CD4-positive, CD25-positive, alpha-beta regulatory T cell (primary cell): Measurements from ENCODE around the gene BLVRB. TPM values are rescaled to one million over a fixed set of nuclear protein-coding genes. Genes with fewer than 3 reads are reported as not detected.
"Not testable (repeated sequence)": the region's sequence is repeated elsewhere in the genome, so short reads cannot be mapped to it uniquely, and the experiment has no call there.

Experiments
- ATAC-seq, 2 donors: fragments of 150-1000 bp; cut with Tn5 transposase; one replicate each; pipeline ENCODE4 v1.10.0; 2021; ENCODE audit warnings: low read depth in 2 of 2, moderate number of reproducible peaks in 2 of 2, moderate library complexity in 1 of 2
- DNase-seq, 3 donors: peaks; one replicate each; pipeline versions ENCODE4 v3.0.0 to v3.0.0-alpha.2; 2012 to 2022; ENCODE audit warnings: mixed read lengths in 1 of 3
- H3K27ac ChIP-seq: one replicate; pipeline ENCODE4 v1.7.0; 2013; ENCODE audit warnings: mild to moderate bottlenecking, low read length; ENCODE audit not compliant: insufficient read depth, poor library complexity, severe bottlenecking
- H3K27me3 ChIP-seq: one replicate; pipeline ENCODE4 v1.7.0; 2013; ENCODE audit warnings: low read length; ENCODE audit not compliant: control insufficient read depth, insufficient read depth
- H3K36me3 ChIP-seq: one replicate; pipeline ENCODE4 v1.7.0; 2013; ENCODE audit warnings: mild to moderate bottlenecking, low read length, moderate library complexity; ENCODE audit not compliant: control insufficient read depth, insufficient read depth
- H3K4me1 ChIP-seq: 2 replicates; pipeline ENCODE4 v1.7.0; 2013; ENCODE audit warnings: mild to moderate bottlenecking, low read length; ENCODE audit not compliant: insufficient read depth, control insufficient read depth, poor library complexity, severe bottlenecking
- H3K4me3 ChIP-seq: one replicate; pipeline ENCODE4 v1.7.0; 2013; ENCODE audit warnings: low read depth, mild to moderate bottlenecking, low read length, moderate library complexity
- H3K9me3 ChIP-seq, 2 experiments: 1 replicate in 1 of 2; 2 replicates in 1 of 2; pipeline ENCODE4 v1.7.0; 2013; ENCODE audit warnings: low read length in 2 of 2, mild to moderate bottlenecking in 1 of 2, moderate library complexity in 1 of 2; ENCODE audit not compliant: control insufficient read depth in 2 of 2
- H3K27ac Mint-ChIP-seq, 3 donors: one replicate each; pipeline ENCODE4 v1.8.0; 2020 to 2022; ENCODE audit warnings: mild to moderate bottlenecking in 3 of 3, mixed read lengths in 3 of 3, moderate library complexity in 2 of 3
- H3K27me3 Mint-ChIP-seq: one replicate; pipeline ENCODE4 v1.8.0; 2022; ENCODE audit warnings: mild to moderate bottlenecking, mixed read lengths
- H3K36me3 Mint-ChIP-seq: one replicate; pipeline ENCODE4 v1.8.0; 2020; ENCODE audit warnings: mixed read lengths
- H3K4me1 Mint-ChIP-seq, 4 donors: one replicate each; pipeline ENCODE4 v1.8.0; 2020 to 2022; ENCODE audit warnings: mixed read lengths in 4 of 4, mild to moderate bottlenecking in 1 of 4
- H3K4me3 Mint-ChIP-seq, 4 donors: one replicate each; pipeline ENCODE4 v1.8.0; 2020 to 2022; ENCODE audit warnings: mild to moderate bottlenecking in 4 of 4, mixed read lengths in 4 of 4, moderate library complexity in 3 of 4
- H3K9me3 Mint-ChIP-seq, 7 donors: one replicate each; pipeline ENCODE4 v1.8.0; 2020 to 2022; ENCODE audit warnings: mixed read lengths in 7 of 7, mild to moderate bottlenecking in 3 of 7, moderate library complexity in 2 of 7
- polyA plus RNA-seq, 4 donors: library from polyadenylated mRNA; unstranded; fragments of 300-500 nt; fragmentation: Illumina TruSeq; gene quantifications; one replicate each; pipeline ENCODE4 v1.2.3, GENCODE V29; 2021
- total RNA-seq: library from RNA; stranded (reverse); gene quantifications from one replicate; pipeline ENCODE4 v1.2.3, GENCODE V29; 2022

Gene BLVRB
- total and polyA plus RNA-seq, 5 donors from 2014 or later: 6.2 to 48.6 (median 22.4) TPM

- not testable (repeated sequence) for H3K27me3 ChIP-seq, H3K4me3 Mint-ChIP-seq, H3K27ac ChIP-seq, ATAC-seq, H3K4me1 ChIP-seq, H3K36me3 ChIP-seq, DNase-seq, H3K4me3 ChIP-seq, H3K27ac Mint-ChIP-seq, H3K9me3 Mint-ChIP-seq, H3K36me3 Mint-ChIP-seq, H3K4me1 Mint-ChIP-seq, H3K27me3 Mint-ChIP-seq, H3K9me3 ChIP-seq
Measured at GRCh38 chr19:40500678-40501530, 35.4 kb upstream of the BLVRB start.

GRCh38 chr19:40499320-40499719, 33.8 kb upstream of the BLVRB start:
- H3K36me3 ChIP-seq: no peaks in the 10 kb centered on the region
- no peaks in the 10 kb centered on the region for H3K36me3 Mint-ChIP-seq
- no peak overlapping the region for H3K27ac ChIP-seq
- no peaks in the 10 kb centered on the region for H3K9me3 ChIP-seq
- no peak overlapping the region for H3K4me3 Mint-ChIP-seq
- peaks cover under 1% of the 10 kb centered on the region for H3K27me3 Mint-ChIP-seq
- no peak for DNase-seq
- no peaks in the 10 kb centered on the region for H3K4me1 ChIP-seq
- no peaks in the 10 kb centered on the region for H3K27me3 ChIP-seq
- ATAC-seq: no peak
- no peak overlapping the region for H3K27ac Mint-ChIP-seq
- H3K9me3 Mint-ChIP-seq: peaks cover 0 to 1% (median 0%) of the 10 kb centered on the region in 7 donors
- H3K4me1 Mint-ChIP-seq: peaks cover 0 to 3% (median 0%) of the 10 kb centered on the region in 4 donors
- H3K4me3 ChIP-seq: no peak overlapping the region

- no peak overlapping the region for H3K27ac Mint-ChIP-seq
Measured at GRCh38 chr19:40497214-40497613, 31.7 kb upstream of the BLVRB start.

GRCh38 chr19:40494191-40494838, 28.8 kb upstream of the BLVRB start:
- Mint-ChIP-seq H3K27ac (no peak overlapping the region), H3K4me3 (no peak overlapping the region), H3K36me3 (no peaks in the 10 kb centered on the region), H3K9me3 (peaks cover 0 to 2% (median 0%) of the 10 kb centered on the region in 7 donors), H3K4me1 (peaks cover 0 to 2% (median 0%) of the 10 kb centered on the region in 4 donors), H3K27me3 (peaks cover 17% of the 10 kb centered on the region)
- ATAC-seq (no peak), DNase-seq (no peak)
- no peaks in the 10 kb centered on the region for H3K36me3 ChIP-seq
- no peaks in the 10 kb centered on the region for H3K4me1 ChIP-seq
- H3K27ac ChIP-seq: no peak overlapping the region
- H3K9me3 ChIP-seq: no peaks in the 10 kb centered on the region
- H3K27me3 ChIP-seq: no peaks in the 10 kb centered on the region
- no peak overlapping the region for H3K4me3 ChIP-seq

More at GRCh38 chr19:40497214-40497613, 31.7 kb upstream of the BLVRB start:
- DNase-seq (no peak), ATAC-seq (no peak)
- Mint-ChIP-seq H3K4me3 (no peak overlapping the region), H3K4me1 (no peaks in the 10 kb centered on the region), H3K27me3 (peaks cover 11% of the 10 kb centered on the region), H3K9me3 (no peaks in the 10 kb centered on the region), H3K36me3 (no peaks in the 10 kb centered on the region)
- no peak overlapping the region for H3K27ac ChIP-seq
- H3K4me3 ChIP-seq: no peak overlapping the region
- no peaks in the 10 kb centered on the region for H3K36me3 ChIP-seq
- H3K9me3 ChIP-seq: no peaks in the 10 kb centered on the region
- H3K27me3 ChIP-seq: no peaks in the 10 kb centered on the region
- no peaks in the 10 kb centered on the region for H3K4me1 ChIP-seq

- H3K27ac Mint-ChIP-seq: no peak overlapping the region
Measured at GRCh38 chr19:40493778-40494177, 28.2 kb upstream of the BLVRB start.

GRCh38 chr19:40492274-40492673, 26.7 kb upstream of the BLVRB start:
- H3K4me3 ChIP-seq: no peak overlapping the region
- ATAC-seq: no peak
- H3K4me1 Mint-ChIP-seq: peaks cover 0 to 12% (median 2%) of the 10 kb centered on the region in 4 donors

More at GRCh38 chr19:40493778-40494177, 28.2 kb upstream of the BLVRB start:
- H3K9me3 Mint-ChIP-seq: peaks cover 0 to 2% (median 0%) of the 10 kb centered on the region in 7 donors
- DNase-seq (no peak), ATAC-seq (no peak)
- Histone ChIP-seq H3K27me3 (no peaks in the 10 kb centered on the region), H3K27ac (no peak overlapping the region), H3K4me3 (no peak overlapping the region), H3K9me3 (no peaks in the 10 kb centered on the region), H3K4me1 (no peaks in the 10 kb centered on the region), H3K36me3 (no peaks in the 10 kb centered on the region)
- H3K27me3 Mint-ChIP-seq: peaks cover 17% of the 10 kb centered on the region
- no peaks in the 10 kb centered on the region for H3K36me3 Mint-ChIP-seq
- no peak overlapping the region for H3K4me3 Mint-ChIP-seq
- H3K4me1 Mint-ChIP-seq: peaks cover 0 to 2% (median 0%) of the 10 kb centered on the region in 4 donors

GRCh38 chr19:40489882-40490230, 24.3 kb upstream of the BLVRB start:
- ATAC-seq (no peak), DNase-seq (no peak)
- Mint-ChIP-seq H3K27ac (no peak overlapping the region), H3K27me3 (peaks cover 30% of the 10 kb centered on the region), H3K4me1 (peaks cover 0 to 14% (median 2%) of the 10 kb centered on the region in 4 donors), H3K9me3 (peaks cover 0 to 2% (median 0%) of the 10 kb centered on the region in 7 donors), H3K36me3 (no peaks in the 10 kb centered on the region), H3K4me3 (no peak overlapping the region)
- Histone ChIP-seq H3K36me3 (no peaks in the 10 kb centered on the region), H3K9me3 (no peaks in the 10 kb centered on the region), H3K27me3 (no peaks in the 10 kb centered on the region), H3K27ac (no peak overlapping the region), H3K4me1 (peaks cover 5% of the 10 kb centered on the region), H3K4me3 (no peak overlapping the region)

More at GRCh38 chr19:40492274-40492673, 26.7 kb upstream of the BLVRB start:
- Mint-ChIP-seq H3K4me3 (no peak overlapping the region), H3K27ac (no peak overlapping the region), H3K27me3 (peaks cover 23% of the 10 kb centered on the region), H3K9me3 (peaks cover 0 to 2% (median 0%) of the 10 kb centered on the region in 7 donors), H3K36me3 (no peaks in the 10 kb centered on the region)
- Histone ChIP-seq H3K27ac (no peak overlapping the region), H3K4me1 (peaks cover 5% of the 10 kb centered on the region), H3K9me3 (no peaks in the 10 kb centered on the region), H3K36me3 (no peaks in the 10 kb centered on the region), H3K27me3 (no peaks in the 10 kb centered on the region)
- no peak for DNase-seq
